B cell (primary cell): ENCODE measurements around the gene CYP4F2. TPM values are rescaled to one million over a fixed set of nuclear protein-coding genes. Genes with fewer than 3 reads are reported as not detected.

ENCODE experiments used
- ATAC-seq: fragments of 200-7000 bp; cut with Tn5 transposase; one replicate; pipeline ENCODE4 v1.10.0; 2021; ENCODE audit warnings: low read depth, mild to moderate bottlenecking, moderate number of reproducible peaks, moderate library complexity
- CTCF ChIA-PET: fragments of 350-600 bp; sonication (Branson Sonifier 250); formaldehyde crosslinking; loops from one replicate; lab custom pipeline; 2021; ENCODE audit warnings: antibody characterized with exemption, inconsistent platforms; lab: Charles Lee
- POLR2A ChIA-PET: fragments of 350-600 bp; sonication (Branson Sonifier 250); formaldehyde crosslinking; loops from one replicate; lab custom pipeline; 2021; ENCODE audit warnings: antibody characterized with exemption; lab: Charles Lee
- DNase-seq: peaks from one replicate; pipeline ENCODE4 v3.0.0; 2013
- H2AFZ ChIP-seq: 2 replicates; pipeline ENCODE4 v1.6.1; 2012; ENCODE audit warnings: mild to moderate bottlenecking, low read depth, low read length; ENCODE audit not compliant: insufficient read depth, poor library complexity, severe bottlenecking
- H3K27ac ChIP-seq, 2 donors: 1 replicate in 1 of 2; 2 replicates in 1 of 2; pipeline ENCODE4 v1.5.1; 2012 to 2013; ENCODE audit warnings: low read length in 2 of 2, mild to moderate bottlenecking in 2 of 2, moderate library complexity in 1 of 2
- H3K27me3 ChIP-seq, 4 experiments: fragments of 200-600 bp in 1 of 4; sonication (generic) in 1 of 4; replicated peaks in 1 of 4; 1 replicate in 2 of 4; 2 replicates in 2 of 4; pipeline versions ENCODE4 v1.6.1 to v1.7.0; 2013 to 2016; ENCODE audit warnings: low read length in 3 of 4, mild to moderate bottlenecking in 2 of 4, mixed read lengths in 1 of 4, moderate library complexity in 1 of 4; ENCODE audit not compliant: insufficient read depth in 4 of 4, control insufficient read depth in 3 of 4; ENCODE audit errors: control extremely low read depth in 1 of 4
- H3K36me3 ChIP-seq, 2 experiments: replicated peaks in 1 of 2; 1 replicate in 1 of 2; 2 replicates in 1 of 2; pipeline versions ENCODE4 v1.6.1 to v1.7.1; 2013; ENCODE audit warnings: low read length in 1 of 2; ENCODE audit not compliant: insufficient read depth in 2 of 2, control insufficient read depth in 1 of 2; ENCODE audit errors: control extremely low read depth in 1 of 2, extremely low read depth in 1 of 2
- H3K4me1 ChIP-seq, 2 donors: fragments of 200-600 bp in 1 of 2; sonication (generic) in 1 of 2; 1 replicate in 1 of 2; 2 replicates in 1 of 2; pipeline versions ENCODE4 v1.5.1 to v1.6.1; 2013 to 2017; ENCODE audit warnings: low read length in 2 of 2; ENCODE audit not compliant: control insufficient read depth in 2 of 2, insufficient read depth in 2 of 2
- H3K4me2 ChIP-seq: replicated peaks from 2 replicates; pipeline ENCODE3; 2012; ENCODE audit warnings: mild to moderate bottlenecking, low read depth, low read length; ENCODE audit not compliant: poor library complexity, severe bottlenecking
- H3K4me3 ChIP-seq, 5 experiments: fragments of 200-600 bp in 1 of 5; sonication (generic) in 1 of 5; 1 replicate in 3 of 5; 2 replicates in 2 of 5; pipeline versions ENCODE4 v1.5.1 to v1.7.0; 2011 to 2016; ENCODE audit warnings: low read length in 4 of 5, mild to moderate bottlenecking in 4 of 5, low read depth in 2 of 5, control low read depth in 1 of 5, moderate library complexity in 1 of 5; ENCODE audit not compliant: insufficient read depth in 1 of 5; ENCODE audit errors: control extremely low read depth in 1 of 5, extremely low read depth in 1 of 5
- H3K79me2 ChIP-seq: fragments of 200-600 bp; sonication (generic); one replicate; pipeline ENCODE4 v1.6.0; 2016; ENCODE audit warnings: low read length; ENCODE audit not compliant: control insufficient read depth, insufficient read depth
- H3K9ac ChIP-seq: fragments of 200-600 bp; sonication (generic); 2 replicates; pipeline ENCODE4 v1.6.1; 2017; ENCODE audit warnings: mild to moderate bottlenecking, low read length, moderate library complexity
- H3K9me3 ChIP-seq, 3 donors: one replicate each; pipeline versions ENCODE4 v1.6.1 to v1.7.1; 2013; ENCODE audit warnings: low read length in 2 of 3; ENCODE audit not compliant: control insufficient read depth in 2 of 3, insufficient read depth in 1 of 3; ENCODE audit errors: control extremely low read depth in 1 of 3
- H4K20me1 ChIP-seq: 2 replicates; pipeline ENCODE4 v1.6.0; 2012; ENCODE audit warnings: mild to moderate bottlenecking, low read length; ENCODE audit not compliant: insufficient read depth, control insufficient read depth, poor library complexity, severe bottlenecking
- H3K27ac Mint-ChIP-seq: one replicate; pipeline ENCODE4 v1.8.0; 2021; ENCODE audit warnings: mixed read lengths
- H3K27me3 Mint-ChIP-seq: one replicate; pipeline ENCODE4 v1.8.0; 2021; ENCODE audit warnings: mixed read lengths
- H3K4me1 Mint-ChIP-seq: one replicate; pipeline ENCODE4 v1.8.0; 2021; ENCODE audit warnings: mixed read lengths
- H3K4me3 Mint-ChIP-seq: one replicate; pipeline ENCODE4 v1.8.0; 2021; ENCODE audit warnings: mixed read lengths
- H3K9me3 Mint-ChIP-seq: one replicate; pipeline ENCODE4 v1.8.0; 2022; ENCODE audit warnings: mixed read lengths; ENCODE audit not compliant: insufficient read depth
- EZH2 ChIP-seq: IDR thresholded peaks from 2 replicates; pipeline ENCODE4 v1.6.1; 2012; ENCODE audit warnings: borderline replicate concordance, low read depth, mild to moderate bottlenecking, moderate library complexity, low read length; ENCODE audit not compliant: insufficient read depth, poor library complexity, severe bottlenecking
- WGBS: methylation state at CpG from one replicate; pipeline ENCODE4 v1.1.5; 2013; ENCODE audit warnings: missing lambda C conversion rate; ENCODE audit not compliant: insufficient coverage; 5-methylcytosine and 5-hydroxymethylcytosine counted together
- intact Hi-C: fragments of 100-400 bp; cut with micrococcal nuclease; formaldehyde crosslinking; loops from one replicate; pipeline ENCODE4 v1.10.0; 2022
- polyA minus RNA-seq: library from RNA; depleted of rRNA, polyadenylated mRNA; stranded (reverse); fragments of >200 nt; gene quantifications from 2 replicates; pipeline ENCODE4 v1.2.3, GENCODE V29; 2012
- polyA plus RNA-seq: library from polyadenylated mRNA; depleted of rRNA; stranded (reverse); fragments of >200 nt; gene quantifications from 2 replicates; pipeline ENCODE4 v1.2.3, GENCODE V29; 2012
- total RNA-seq, 2 donors: library from RNA; stranded (reverse); fragments of 120-200 nt in 1 of 2; gene quantifications; 1 replicate in 1 of 2; 2 replicates in 1 of 2; pipeline versions ENCODE4 v1.2.3 to v1.2.4, GENCODE V29; 2013 to 2022
- TF ChIP-seq, protein P1 (sequence below): fragments of 200-600 bp; IDR thresholded peaks from one replicate; pipeline ENCODE4 v1.8.0; 2022; ENCODE audit warnings: antibody characterized with exemption, mild to moderate bottlenecking

CYP4F2 gene
- total RNA-seq: not detected in 2 replicates
- not detected for total RNA-seq (2013)
- polyA plus RNA-seq: not detected in 2 replicates
- not detected in 2 replicates for polyA minus RNA-seq

DNA sequence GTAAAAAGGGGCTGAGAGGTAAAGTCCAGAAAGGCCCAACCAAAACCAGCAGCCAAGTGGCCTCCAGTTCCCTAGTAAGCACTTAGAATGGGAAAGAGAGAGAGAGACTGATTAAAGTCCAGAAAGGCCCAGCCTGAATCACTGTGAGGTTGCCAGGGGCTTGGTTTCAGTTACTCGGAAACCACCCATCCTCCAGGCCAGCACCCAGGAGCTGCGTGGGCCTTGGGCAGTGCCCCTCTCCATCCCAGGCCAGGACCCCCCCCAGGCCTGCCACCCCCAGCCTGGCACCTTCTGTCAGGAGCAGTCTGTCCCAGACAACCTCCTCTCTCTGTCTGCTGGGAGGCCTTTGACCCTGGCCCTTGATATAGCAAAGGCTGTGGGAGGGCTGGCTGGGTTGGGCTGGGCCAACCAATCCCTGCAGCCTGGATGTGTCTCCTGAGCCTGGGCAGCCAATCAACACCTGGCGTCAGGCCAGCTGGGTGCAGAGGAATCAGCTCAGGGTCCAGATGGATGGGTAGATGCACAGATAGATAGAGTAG, at the start of gene CYP4F2:
Gene CYP4F2 (minus strand): TSS at position 337 of the 539 bp plus-strand sequence. CDS start 463 bp downstream, outside the sequence.
- ChIA-PET CTCF (no interaction called here), POLR2A (no interaction called here)
- Histone ChIP-seq H3K9me3 (peaks cover 0 to 3% (median 0%) of the 10 kb centered on the region in 3 donors), H3K36me3 (no peaks in the 10 kb centered on the region), H4K20me1 (no peaks in the 10 kb centered on the region), H3K4me1 (no peaks in the 10 kb centered on the region), H2AFZ (no peak within 1 kb of the TSS), H3K27ac (no peak within 1 kb of the TSS), H3K4me3 (no peak within 1 kb of the TSS), H3K9ac (no peak within 1 kb of the TSS), H3K27me3 (peaks cover 0 to 21% (median 5%) of the 10 kb centered on the region in 4 experiments), H3K79me2 (no peaks in the 10 kb centered on the region), H3K4me2 (no peak within 1 kb of the TSS)
- Mint-ChIP-seq H3K27me3 (peaks cover 45% of the 10 kb centered on the region), H3K4me1 (peaks cover 4% of the 10 kb centered on the region), H3K9me3 (no peaks in the 10 kb centered on the region), H3K4me3 (no peak within 1 kb of the TSS), H3K27ac (no peak within 1 kb of the TSS)
- intact Hi-C loops: no loop called here
- DNase-seq (no peak), ATAC-seq (no peak)
- WGBS: 92% methylated on average over 2 of the region's 3 CpGs
- TF ChIP-seq, protein P1, sequence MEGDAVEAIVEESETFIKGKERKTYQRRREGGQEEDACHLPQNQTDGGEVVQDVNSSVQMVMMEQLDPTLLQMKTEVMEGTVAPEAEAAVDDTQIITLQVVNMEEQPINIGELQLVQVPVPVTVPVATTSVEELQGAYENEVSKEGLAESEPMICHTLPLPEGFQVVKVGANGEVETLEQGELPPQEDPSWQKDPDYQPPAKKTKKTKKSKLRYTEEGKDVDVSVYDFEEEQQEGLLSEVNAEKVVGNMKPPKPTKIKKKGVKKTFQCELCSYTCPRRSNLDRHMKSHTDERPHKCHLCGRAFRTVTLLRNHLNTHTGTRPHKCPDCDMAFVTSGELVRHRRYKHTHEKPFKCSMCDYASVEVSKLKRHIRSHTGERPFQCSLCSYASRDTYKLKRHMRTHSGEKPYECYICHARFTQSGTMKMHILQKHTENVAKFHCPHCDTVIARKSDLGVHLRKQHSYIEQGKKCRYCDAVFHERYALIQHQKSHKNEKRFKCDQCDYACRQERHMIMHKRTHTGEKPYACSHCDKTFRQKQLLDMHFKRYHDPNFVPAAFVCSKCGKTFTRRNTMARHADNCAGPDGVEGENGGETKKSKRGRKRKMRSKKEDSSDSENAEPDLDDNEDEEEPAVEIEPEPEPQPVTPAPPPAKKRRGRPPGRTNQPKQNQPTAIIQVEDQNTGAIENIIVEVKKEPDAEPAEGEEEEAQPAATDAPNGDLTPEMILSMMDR: no peak
- TF ChIP-seq EZH2: no peak

- intact Hi-C loops: no loop called here
- no peak overlapping the region for H3K27ac Mint-ChIP-seq
- H3K27me3 Mint-ChIP-seq: peaks cover 43% of the 10 kb centered on the region
- no peaks in the 10 kb centered on the region for H3K79me2 ChIP-seq
- CTCF ChIA-PET: no interaction called here
- H3K27me3 ChIP-seq: peaks cover 0 to 12% (median 1%) of the 10 kb centered on the region in 4 experiments
- no CpG with 5 or more reads among the region's 4 CpGs for WGBS
- H3K4me3 Mint-ChIP-seq: no peak overlapping the region
- H3K9me3 Mint-ChIP-seq: peaks cover 13% of the 10 kb centered on the region
- H3K9me3 ChIP-seq: peaks cover 1 to 15% (median 9%) of the 10 kb centered on the region in 3 donors
- DNase-seq (no peak), ATAC-seq (no peak)
- POLR2A ChIA-PET: no interaction called here
- no peaks in the 10 kb centered on the region for H3K4me1 Mint-ChIP-seq
- no peak for TF ChIP-seq EZH2
- TF ChIP-seq, protein P1: no peak
- H3K4me2 ChIP-seq: no peak overlapping the region
- no peak overlapping the region for H2AFZ ChIP-seq
- no peak overlapping the region for H3K4me3 ChIP-seq
- H3K4me1 ChIP-seq: no peaks in the 10 kb centered on the region
- no peak overlapping the region for H3K9ac ChIP-seq
- H3K36me3 ChIP-seq: no peaks in the 10 kb centered on the region
- H3K27ac ChIP-seq: no peak overlapping the region
- no peaks in the 10 kb centered on the region for H4K20me1 ChIP-seq
Measured at GRCh38 chr19:15945301-15945700, 47.4 kb upstream of the CYP4F2 start.
